Activated T-cell treated with anti-CD3 and anti-CD28 coated beads for 1 hour (primary cell): ENCODE results near the gene NUP37.

ENCODE experiments used
- DNase-seq: peaks from one replicate; pipeline ENCODE4 v3.0.0-alpha.2; 2020; ENCODE audit warnings: low read depth

NUP37 gene

DNA sequence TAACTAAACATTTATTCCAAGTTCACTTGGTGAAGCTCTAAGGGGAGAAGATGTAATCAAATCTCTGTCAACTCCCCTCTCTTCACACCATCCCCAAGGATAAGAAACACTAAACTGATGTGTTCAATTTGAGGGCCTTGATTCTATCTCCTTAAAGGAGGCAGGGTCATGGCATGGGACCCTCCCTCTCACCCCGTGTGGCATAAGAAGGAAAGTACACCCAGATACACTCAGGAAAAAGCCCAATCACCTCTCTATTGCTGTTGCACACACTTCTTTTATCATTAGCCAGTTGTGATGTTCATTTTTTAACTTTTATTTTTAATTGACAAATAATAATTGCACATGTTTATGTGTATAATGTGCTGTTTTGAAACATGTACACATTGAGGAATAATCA lies 93.2 kb downstream of the NUP37 start:
- DNase-seq = no peak

DNA sequence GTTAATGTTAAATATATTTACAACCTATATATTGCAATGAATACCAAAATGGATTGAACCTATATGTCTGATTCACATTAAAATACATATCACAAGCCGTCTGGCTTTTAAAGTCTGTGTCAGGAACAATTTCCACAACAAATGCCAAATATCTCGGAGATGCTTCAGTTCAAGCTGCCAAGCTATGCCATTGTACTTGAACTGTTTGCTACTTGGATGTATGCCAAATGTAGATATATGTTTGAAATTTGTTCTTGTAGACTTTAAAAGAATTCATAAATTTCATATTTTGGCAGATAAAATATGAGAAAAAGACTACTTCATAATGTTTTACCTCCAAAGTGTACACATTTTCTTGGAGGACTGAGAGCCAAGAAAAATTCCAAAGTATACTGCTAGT lies 95.1 kb downstream of the NUP37 start:
- no peak for DNase-seq

DNA sequence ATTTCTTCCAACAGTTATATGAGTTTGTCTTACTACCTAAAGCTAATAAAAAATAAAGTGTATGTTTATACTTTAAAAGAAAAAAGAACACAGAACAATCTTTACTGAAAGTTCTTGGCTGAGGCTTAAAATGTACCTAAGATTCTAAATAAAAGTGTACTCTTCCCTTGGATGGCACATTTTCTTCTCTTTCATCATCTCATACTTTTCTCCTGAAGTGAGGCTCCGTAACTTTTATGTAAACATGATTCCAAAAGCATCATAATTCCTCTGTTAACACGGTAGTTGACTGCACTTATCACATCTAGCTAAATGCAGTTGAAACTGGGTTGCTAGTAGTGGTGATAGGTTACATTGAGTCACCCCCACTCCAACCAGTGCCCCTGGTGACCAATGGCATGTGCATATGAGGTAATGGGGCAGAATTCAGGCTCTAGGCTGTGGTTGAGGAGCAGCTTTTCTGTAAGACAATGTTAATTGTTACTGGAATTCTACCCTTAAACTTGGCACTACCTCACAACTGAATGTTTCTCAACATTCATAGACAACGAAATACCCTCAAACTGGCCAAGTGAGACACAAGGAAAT lies 96.5 kb downstream of the NUP37 start:
- DNase-seq = no peak
